Fibroblast of lung (primary cell): Measurements from ENCODE around the gene MAP3K10. TPM values are rescaled to one million over a fixed set of nuclear protein-coding genes. Genes with fewer than 3 reads are reported as not detected.
"Not testable (repeated sequence)": the region's sequence is repeated elsewhere in the genome, so short reads cannot be mapped to it uniquely, and the experiment has no call there.

Source experiments
- DNase-seq, 2 donors: peaks; one replicate each; pipeline versions ENCODE4 v3.0.0 to v3.0.0-alpha.2; 2010; ENCODE audit warnings: low read depth in 2 of 2
- H2AFZ ChIP-seq: 2 replicates; pipeline ENCODE4 v1.5.1; 2012; ENCODE audit warnings: low read length, control low read depth, inconsistent platforms
- H3K27ac ChIP-seq: 2 replicates; pipeline ENCODE4 v1.5.1; 2011; ENCODE audit warnings: low read length, control low read depth; ENCODE audit not compliant: insufficient read depth
- H3K27me3 ChIP-seq: 2 replicates; pipeline ENCODE4 v1.5.1; 2011; ENCODE audit warnings: mild to moderate bottlenecking, low read length; ENCODE audit not compliant: control insufficient read depth, insufficient read depth
- H3K36me3 ChIP-seq: 2 replicates; pipeline ENCODE4 v1.5.1; 2011; ENCODE audit warnings: low read length; ENCODE audit not compliant: control insufficient read depth, insufficient read depth
- H3K4me1 ChIP-seq: 2 replicates; pipeline ENCODE4 v1.5.1; 2011; ENCODE audit warnings: low read length; ENCODE audit not compliant: control insufficient read depth, insufficient read depth; ENCODE audit errors: extremely low read depth
- H3K4me2 ChIP-seq: 2 replicates; pipeline ENCODE4 v1.5.1; 2011; ENCODE audit warnings: low read length, control low read depth; ENCODE audit not compliant: insufficient read depth; ENCODE audit errors: extremely low read depth
- H3K4me3 ChIP-seq, 4 experiments: fragments of 200-600 bp in 1 of 4; sonication (generic) in 1 of 4; replicated peaks in 1 of 4; 2 replicates each; pipeline ENCODE4 v1.5.1; 2011 to 2016; ENCODE audit warnings: low read length in 4 of 4, low read depth in 3 of 4, mild to moderate bottlenecking in 3 of 4, control low read depth in 2 of 4, inconsistent platforms in 1 of 4, mixed read lengths in 1 of 4; ENCODE audit not compliant: insufficient read depth in 1 of 4; ENCODE audit errors: control extremely low read depth in 1 of 4
- H3K79me2 ChIP-seq: 2 replicates; pipeline ENCODE4 v1.5.1; 2012; ENCODE audit warnings: mild to moderate bottlenecking, low read length, inconsistent platforms; ENCODE audit not compliant: control insufficient read depth, insufficient read depth
- H3K9ac ChIP-seq: 2 replicates; pipeline ENCODE4 v1.5.1; 2011; ENCODE audit warnings: mild to moderate bottlenecking, low read length, control low read depth; ENCODE audit not compliant: insufficient read depth
- H3K9me3 ChIP-seq: 2 replicates; pipeline ENCODE4 v1.5.1; 2012; ENCODE audit warnings: low read depth, low read length; ENCODE audit not compliant: control insufficient read depth, insufficient read depth
- H4K20me1 ChIP-seq: 2 replicates; pipeline ENCODE4 v1.5.1; 2011; ENCODE audit warnings: low read length; ENCODE audit not compliant: control insufficient read depth, insufficient read depth; ENCODE audit errors: extremely low read depth
- CTCF ChIP-seq, 2 donors: IDR thresholded peaks in 1 of 2; conservative IDR thresholded peaks in 1 of 2; 1 replicate in 1 of 2; 2 replicates in 1 of 2; pipeline ENCODE4 v1.5.1; 2011 to 2012; ENCODE audit warnings: low read length in 2 of 2, control low read depth in 1 of 2, inconsistent platforms in 1 of 2, low read depth in 1 of 2, mild to moderate bottlenecking in 1 of 2
- EZH2 ChIP-seq: IDR thresholded peaks from 2 replicates; pipeline ENCODE4 v1.5.1; 2012; ENCODE audit warnings: low read length, control low read depth, mild to moderate bottlenecking; ENCODE audit errors: missing control alignments
- polyA plus RNA-seq, 2 donors: library from polyadenylated mRNA; depleted of rRNA in 1 of 2; stranded (reverse) in 1 of 2; unstranded in 1 of 2; fragments of >200 nt; gene quantifications; 2 replicates each; pipeline ENCODE4 v1.2.1, GENCODE V29; 2011 to 2012; ENCODE audit warnings: missing spikeins in 1 of 2
- total RNA-seq: library from RNA; depleted of rRNA; stranded (reverse); fragments of >200 nt; gene quantifications from 2 replicates; pipeline ENCODE4 v1.2.1, GENCODE V29; 2014

MAP3K10 gene
- total and polyA plus RNA-seq, 2 donors (not counting 1 experiment from before 2014, with no cell fraction given): 2.7 to 7.4 TPM

GRCh38 chr19:40163541-40164129 lies 27.6 kb upstream of the MAP3K10 start:
- Histone ChIP-seq H2AFZ (no peak overlapping the region), H3K4me3 (no peak overlapping the region)
- TF ChIP-seq EZH2 (no peak), CTCF (conservative IDR thresholded peaks at IDR 0.05 in 1 of 2, IDR thresholded peaks at IDR 0.05 in 1 of 2; ENCODE audit: low read depth in 1 of 2, low read length in 2 of 2) (no peak)

GRCh38 chr19:40165362-40165937 lies 25.8 kb upstream of the MAP3K10 start:
- Histone ChIP-seq H3K4me1 (no peaks in the 10 kb centered on the region), H3K4me2 (no peak overlapping the region), H2AFZ (no peak overlapping the region), H3K36me3 (no peaks in the 10 kb centered on the region), H3K27me3 (no peaks in the 10 kb centered on the region), H3K4me3 (no peak overlapping the region), H3K9ac (no peak overlapping the region), H3K79me2 (no peaks in the 10 kb centered on the region), H3K9me3 (no peaks in the 10 kb centered on the region), H4K20me1 (no peaks in the 10 kb centered on the region), H3K27ac (no peak overlapping the region)
- DNase-seq: peak; percentile 10 to 27
- TF ChIP-seq EZH2: no peak
- peak; percentile 70 to 71 for TF ChIP-seq CTCF (conservative IDR thresholded peaks at IDR 0.05 in 1 of 2, IDR thresholded peaks at IDR 0.05 in 1 of 2; ENCODE audit: low read depth in 1 of 2, low read length in 2 of 2)

More at GRCh38 chr19:40163541-40164129, 27.6 kb upstream of the MAP3K10 start:
- H3K27ac ChIP-seq: no peak overlapping the region
- no peaks in the 10 kb centered on the region for H3K27me3 ChIP-seq
- H3K36me3 ChIP-seq: no peaks in the 10 kb centered on the region
- H3K4me2 ChIP-seq: no peak overlapping the region
- H3K79me2 ChIP-seq: no peaks in the 10 kb centered on the region
- no peak overlapping the region for H3K9ac ChIP-seq
- no peaks in the 10 kb centered on the region for H3K4me1 ChIP-seq
- DNase-seq: no peak
- H4K20me1 ChIP-seq: no peaks in the 10 kb centered on the region
- H3K9me3 ChIP-seq: no peaks in the 10 kb centered on the region

- H2AFZ ChIP-seq, H3K4me3 ChIP-seq, H3K79me2 ChIP-seq, H3K27ac ChIP-seq, H3K4me1 ChIP-seq, H3K9me3 ChIP-seq, DNase-seq, H3K27me3 ChIP-seq, H3K36me3 ChIP-seq, H3K4me2 ChIP-seq, H3K9ac ChIP-seq, H4K20me1 ChIP-seq: not testable (repeated sequence)
Measured at GRCh38 chr19:40169482-40170302, 21.5 kb upstream of the MAP3K10 start.

- H3K4me2 ChIP-seq, H4K20me1 ChIP-seq, H3K9ac ChIP-seq, H3K4me3 ChIP-seq, H3K79me2 ChIP-seq, H2AFZ ChIP-seq, H3K9me3 ChIP-seq, H3K4me1 ChIP-seq, H3K27ac ChIP-seq, H3K36me3 ChIP-seq, DNase-seq, H3K27me3 ChIP-seq: not testable (repeated sequence)
Measured at GRCh38 chr19:40170303-40170989, 20.8 kb upstream of the MAP3K10 start.

GRCh38 chr19:40171293-40171692 lies 19.9 kb upstream of the MAP3K10 start:
- not testable (repeated sequence) for DNase-seq, H3K9ac ChIP-seq, H3K9me3 ChIP-seq, H3K4me3 ChIP-seq, H3K4me2 ChIP-seq, H2AFZ ChIP-seq, H3K4me1 ChIP-seq, H3K36me3 ChIP-seq, H3K27ac ChIP-seq, H3K27me3 ChIP-seq, H3K79me2 ChIP-seq, H4K20me1 ChIP-seq
